Esophagus (tissue), 2 donors: Measurements from ENCODE around the gene WDR7. TPM values are rescaled to one million over a fixed set of nuclear protein-coding genes. Genes with fewer than 3 reads are reported as not detected.

ENCODE experiments used
- H3K27ac ChIP-seq, 2 donors: one replicate each; pipeline ENCODE4 v1.5.1; 2013; ENCODE audit warnings: low read depth in 2 of 2, mild to moderate bottlenecking in 2 of 2, inconsistent platforms in 1 of 2, low read length in 1 of 2, moderate library complexity in 1 of 2
- H3K27me3 ChIP-seq, 2 donors: one replicate each; pipeline ENCODE4 v1.6.1; 2013; ENCODE audit warnings: low read length in 2 of 2, control low read depth in 1 of 2, mild to moderate bottlenecking in 1 of 2; ENCODE audit not compliant: insufficient read depth in 2 of 2, control insufficient read depth in 1 of 2
- H3K36me3 ChIP-seq, 2 donors: one replicate each; pipeline ENCODE4 v1.6.1; 2013; ENCODE audit warnings: low read length in 1 of 2; ENCODE audit not compliant: control insufficient read depth in 2 of 2, insufficient read depth in 2 of 2
- H3K4me1 ChIP-seq, 2 donors: one replicate each; pipeline ENCODE4 v1.6.1; 2013; ENCODE audit warnings: low read length in 1 of 2; ENCODE audit not compliant: control insufficient read depth in 2 of 2, insufficient read depth in 2 of 2
- H3K4me3 ChIP-seq, 2 donors: one replicate each; pipeline ENCODE4 v1.5.1; 2013; ENCODE audit warnings: low read length in 2 of 2, mild to moderate bottlenecking in 2 of 2, low read depth in 1 of 2, moderate library complexity in 1 of 2
- H3K9me3 ChIP-seq, 2 donors: one replicate each; pipeline ENCODE4 v1.6.1; 2013; ENCODE audit warnings: mild to moderate bottlenecking in 2 of 2, low read depth in 1 of 2, low read length in 1 of 2, moderate library complexity in 1 of 2; ENCODE audit not compliant: control insufficient read depth in 2 of 2, insufficient read depth in 1 of 2
- WGBS, 2 donors: extraction: QIAGEN DNeasy Blood & Tissue Kit; methylation state at CpG; one replicate each; pipeline ENCODE4 v1.1.7; 2013; 5-methylcytosine and 5-hydroxymethylcytosine counted together
- polyA plus RNA-seq, 2 donors: library from polyadenylated mRNA; stranded (reverse); fragments of 200-250 nt; gene quantifications; one replicate each; pipeline ENCODE4 v1.2.3, GENCODE V29; 2013
- donor health status: healthy with polysubstance abuse.
- donor health status: Bipolar disorder and iron deficiency.

The WDR7 gene
- polyA plus RNA-seq, 2 donors: 2.2 to 2.8 TPM

DNA sequence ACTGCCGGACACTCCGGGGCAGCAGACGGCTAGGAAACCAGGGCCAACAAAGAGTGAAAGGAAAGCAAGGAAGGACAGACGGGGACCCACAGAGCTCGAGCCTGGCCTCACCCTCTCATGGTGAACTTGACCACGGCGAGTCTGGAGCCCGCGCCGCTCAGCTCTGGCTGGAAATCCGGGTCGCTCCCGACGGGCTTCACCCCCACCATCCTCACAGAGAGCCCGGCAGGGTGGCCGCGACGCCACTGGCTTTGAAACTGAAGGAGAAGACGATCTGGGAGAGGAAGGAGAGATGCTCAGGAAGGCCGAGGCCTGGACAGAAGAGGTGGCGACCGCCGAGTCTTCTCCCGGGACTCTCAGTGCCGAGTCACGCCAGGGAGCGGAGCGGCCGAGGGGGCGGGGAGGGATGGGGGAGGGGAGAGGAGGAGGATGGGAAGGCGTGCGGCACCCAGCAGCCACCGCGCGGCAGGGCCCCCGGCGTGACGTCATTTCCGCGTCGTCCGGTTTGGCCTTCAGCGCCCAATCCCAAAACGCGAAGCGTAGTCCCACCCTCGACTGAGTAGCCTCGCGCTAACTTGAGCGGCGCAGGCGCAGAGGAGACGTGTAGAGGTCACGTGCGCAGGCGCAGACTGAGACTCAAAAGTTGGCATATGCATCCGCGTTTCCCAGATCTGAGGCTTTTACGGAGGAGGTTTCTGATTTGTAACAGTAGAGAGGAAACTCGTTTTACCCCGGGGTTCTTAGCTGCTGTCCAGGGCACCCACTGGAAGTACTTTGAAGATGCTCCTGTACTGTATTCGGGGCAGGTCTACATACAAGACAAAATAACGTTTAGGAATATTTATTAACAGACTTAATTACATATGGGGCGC lies 12.7 kb upstream of the WDR7 start, which contains the start of gene TXNL1:
Gene TXNL1 (minus strand): TSS at position 361 of the 872 bp plus-strand sequence. CDS start 152 bp downstream, at position 209.
- H3K27me3 ChIP-seq: no peaks in the 10 kb centered on the region
- WGBS, 2 donors: 1% methylated on average over 63 to 64 of the region's 64 CpGs
- peak within 1 kb of the TSS; percentile 96 to 99 for H3K4me3 ChIP-seq
- no peaks in the 10 kb centered on the region for H3K9me3 ChIP-seq
- H3K27ac ChIP-seq: peak within 1 kb of the TSS; percentile 99
- no peaks in the 10 kb centered on the region for H3K36me3 ChIP-seq
- no peaks in the 10 kb centered on the region for H3K4me1 ChIP-seq

GRCh38 chr18:56639104-56639381 lies 12.1 kb upstream of the WDR7 start:
- H3K27me3 ChIP-seq: no peaks in the 10 kb centered on the region
- H3K36me3 ChIP-seq: no peaks in the 10 kb centered on the region
- peak overlapping the region; percentile 89 to 96 for H3K27ac ChIP-seq
- no peaks in the 10 kb centered on the region for H3K9me3 ChIP-seq
- peak overlapping the region; percentile 96 to 99 for H3K4me3 ChIP-seq
- H3K4me1 ChIP-seq: no peaks in the 10 kb centered on the region
- 14 to 23% methylated on average over 6 of the region's 6 CpGs for WGBS, 2 donors

- H3K4me3 ChIP-seq: no peak overlapping the region
- no peaks in the 10 kb centered on the region for H3K9me3 ChIP-seq
- no peak overlapping the region for H3K27ac ChIP-seq
- no peaks in the 10 kb centered on the region for H3K36me3 ChIP-seq
- no peaks in the 10 kb centered on the region for H3K27me3 ChIP-seq
- 92 to 95% methylated on average over 9 of the region's 9 CpGs for WGBS, 2 donors
- H3K4me1 ChIP-seq: no peaks in the 10 kb centered on the region
Observed at GRCh38 chr18:56639571-56639970, 11.6 kb upstream of the WDR7 start.

GRCh38 chr18:56641714-56642337 lies 9.3 kb upstream of the WDR7 start:
- Histone ChIP-seq H3K9me3 (no peaks in the 10 kb centered on the region), H3K4me1 (no peaks in the 10 kb centered on the region), H3K27ac (no peak overlapping the region), H3K36me3 (no peaks in the 10 kb centered on the region), H3K27me3 (no peaks in the 10 kb centered on the region), H3K4me3 (no peak overlapping the region)
- 75% methylated on average over 8 of the region's 8 CpGs for WGBS, 2 donors

- no peaks in the 10 kb centered on the region for H3K9me3 ChIP-seq
- WGBS, 2 donors: 88 to 91% methylated on average over 3 of the region's 3 CpGs
- H3K4me1 ChIP-seq: no peaks in the 10 kb centered on the region
- no peaks in the 10 kb centered on the region for H3K27me3 ChIP-seq
- H3K27ac ChIP-seq: no peak overlapping the region
- H3K4me3 ChIP-seq: no peak overlapping the region
- no peaks in the 10 kb centered on the region for H3K36me3 ChIP-seq
Observed at GRCh38 chr18:56643381-56643780, 7.8 kb upstream of the WDR7 start.

DNA sequence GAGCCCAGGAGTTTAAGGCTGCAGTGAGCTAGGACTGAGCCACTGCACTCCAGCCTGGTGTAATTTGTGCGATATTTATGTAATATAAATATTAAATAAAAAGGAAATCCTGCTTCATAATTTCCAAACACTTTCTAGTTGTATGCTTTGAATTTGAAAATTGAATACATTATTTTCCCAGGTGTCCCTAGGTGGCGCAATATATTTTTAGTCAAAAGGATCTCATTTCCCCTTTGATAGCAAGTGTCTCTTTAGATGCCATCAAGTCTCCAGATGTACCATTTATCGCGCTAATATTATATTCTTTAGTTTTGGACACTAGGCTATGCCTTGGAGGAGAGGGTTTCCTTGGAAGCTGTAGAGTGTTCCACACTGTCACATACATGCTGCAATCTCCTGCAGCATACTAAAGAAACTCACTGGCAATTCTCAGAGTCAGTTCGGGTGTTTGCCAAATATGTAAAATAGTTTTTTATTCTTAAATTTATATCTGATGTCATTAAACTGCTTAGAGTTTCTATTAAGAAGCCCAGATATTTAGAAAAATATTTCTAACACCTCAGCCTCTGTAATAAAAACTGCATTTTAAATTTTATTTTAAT lies 5.6 kb upstream of the WDR7 start:
- no peaks in the 10 kb centered on the region for H3K27me3 ChIP-seq
- H3K4me3 ChIP-seq: no peak overlapping the region
- WGBS, 2 donors: 62 to 64% methylated on average over 5 of the region's 5 CpGs

GRCh38 chr18:56647071-56647470 lies 4.1 kb upstream of the WDR7 start:
- Histone ChIP-seq H3K4me1 (no peaks in the 10 kb centered on the region), H3K9me3 (no peaks in the 10 kb centered on the region), H3K27me3 (no peaks in the 10 kb centered on the region), H3K36me3 (no peaks in the 10 kb centered on the region), H3K4me3 (no peak overlapping the region), H3K27ac (no peak overlapping the region)

More for the DNA sequence above, 5.6 kb upstream of the WDR7 start:
- no peaks in the 10 kb centered on the region for H3K9me3 ChIP-seq
- H3K27ac ChIP-seq: no peak overlapping the region
- no peaks in the 10 kb centered on the region for H3K4me1 ChIP-seq
- H3K36me3 ChIP-seq: no peaks in the 10 kb centered on the region

GRCh38 chr18:56647951-56648893 lies 2.9 kb upstream of the WDR7 start:
- Histone ChIP-seq H3K27ac (no peak overlapping the region), H3K4me3 (no peak overlapping the region), H3K36me3 (no peaks in the 10 kb centered on the region), H3K4me1 (no peaks in the 10 kb centered on the region), H3K27me3 (no peaks in the 10 kb centered on the region), H3K9me3 (no peaks in the 10 kb centered on the region)
- WGBS, 2 donors: 83% methylated on average over 3 of the region's 3 CpGs

DNA sequence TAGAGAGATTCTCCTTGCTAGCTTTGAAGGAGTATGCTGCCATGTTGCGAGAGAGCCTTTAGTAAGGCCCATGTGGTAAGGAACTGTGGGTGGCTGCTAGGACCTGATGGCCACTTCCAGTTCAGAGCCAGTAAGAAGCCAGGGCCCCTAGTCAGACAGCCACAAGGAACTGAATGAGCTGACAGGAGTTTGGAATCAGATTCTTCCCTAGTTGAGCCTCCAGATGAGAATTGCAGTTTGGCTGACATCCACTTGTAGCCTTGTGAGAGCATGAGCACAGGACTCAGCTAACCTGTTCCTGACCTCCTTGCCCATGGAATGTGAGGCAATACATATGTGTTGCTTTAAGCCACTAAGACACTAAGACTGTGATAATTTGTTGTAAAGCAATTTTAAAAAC lies 1.2 kb upstream of the WDR7 start:
- 94 to 100% methylated on average over 1 of the region's 1 CpG for WGBS, 2 donors
- Histone ChIP-seq H3K36me3 (no peaks in the 10 kb centered on the region), H3K9me3 (no peaks in the 10 kb centered on the region), H3K4me1 (no peaks in the 10 kb centered on the region), H3K27ac (no peak overlapping the region), H3K4me3 (no peak overlapping the region), H3K27me3 (no peaks in the 10 kb centered on the region)
